ENCODE data around the gene DEK.
"Not testable (repeated sequence)": the region's sequence is repeated elsewhere in the genome, so short reads cannot be mapped to it uniquely, and the experiment has no call there.

Gene DEK

GRCh38 chr6:18240230-18240629, 24.1 kb downstream of the DEK start:
- DNase-seq (ENCODE audit: low read depth): no peak

- DNase-seq (ENCODE audit: low read depth): no peak
Observed at GRCh38 chr6:18237167-18237566, 27.2 kb downstream of the DEK start.

DNA sequence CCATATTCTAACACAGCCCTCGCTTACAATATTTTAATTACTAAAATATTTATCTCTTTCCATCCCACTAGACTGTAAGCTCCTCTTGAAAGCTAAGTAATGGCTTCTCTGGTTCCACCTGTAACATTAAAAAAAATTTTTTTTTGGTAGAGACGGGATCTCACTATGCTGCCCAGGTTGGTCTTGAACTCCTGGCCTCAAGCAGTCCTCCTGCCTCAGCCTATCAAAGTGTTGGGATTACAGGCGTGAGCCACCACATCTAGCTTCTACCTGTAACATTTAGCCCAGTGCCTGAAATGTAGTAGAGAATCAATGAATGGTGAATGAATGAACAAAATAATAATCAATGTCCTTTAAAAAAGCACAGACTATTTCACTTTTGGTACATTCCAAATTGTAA, 28.8 kb downstream of the DEK start:
- DNase-seq (ENCODE audit: low read depth): no peak

GRCh38 chr6:18234564-18234963, 29.8 kb downstream of the DEK start:
- DNase-seq (ENCODE audit: low read depth): no peak

DNA sequence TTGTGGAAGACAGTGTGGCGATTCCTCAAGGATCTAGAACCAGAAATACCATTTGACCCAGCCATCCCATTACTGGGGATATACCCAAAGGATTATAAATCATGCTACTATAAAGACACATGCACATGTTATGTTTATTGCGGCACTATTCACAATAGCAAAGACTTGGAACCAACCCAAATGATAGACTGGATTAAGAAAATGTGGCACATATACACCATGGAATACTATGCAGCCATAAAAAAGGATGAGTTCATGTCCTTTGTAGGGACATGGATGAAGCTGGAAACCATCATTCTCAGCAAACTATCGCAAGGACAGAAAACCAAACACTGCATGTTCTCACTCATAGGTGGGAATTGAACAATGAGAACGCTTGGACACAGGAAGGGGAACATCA, 30.6 kb downstream of the DEK start:
- not testable (repeated sequence) for DNase-seq (ENCODE audit: low read depth)

DNA sequence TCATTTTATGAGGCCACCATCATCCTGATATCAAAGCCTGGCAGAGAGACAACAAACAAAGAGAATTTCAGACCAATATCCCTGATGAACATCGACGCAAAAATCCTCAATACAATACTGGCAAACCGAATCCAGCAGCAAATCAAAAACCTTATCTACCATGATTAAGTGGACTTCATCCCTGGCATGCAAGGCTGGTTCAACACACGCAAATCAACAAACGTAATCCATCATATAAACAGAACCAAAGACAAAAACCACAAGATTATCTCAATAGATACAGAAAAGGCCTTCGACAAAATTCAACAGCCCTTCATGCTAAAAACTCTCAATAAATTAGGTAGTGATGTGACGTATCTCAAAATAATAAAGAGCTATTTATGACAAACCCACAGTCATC, 32.5 kb downstream of the DEK start:
- not testable (repeated sequence) for DNase-seq (ENCODE audit: low read depth)

- not testable (repeated sequence) for DNase-seq (ENCODE audit: low read depth)
Observed at GRCh38 chr6:18228590-18228989, 35.7 kb downstream of the DEK start.

DNA sequence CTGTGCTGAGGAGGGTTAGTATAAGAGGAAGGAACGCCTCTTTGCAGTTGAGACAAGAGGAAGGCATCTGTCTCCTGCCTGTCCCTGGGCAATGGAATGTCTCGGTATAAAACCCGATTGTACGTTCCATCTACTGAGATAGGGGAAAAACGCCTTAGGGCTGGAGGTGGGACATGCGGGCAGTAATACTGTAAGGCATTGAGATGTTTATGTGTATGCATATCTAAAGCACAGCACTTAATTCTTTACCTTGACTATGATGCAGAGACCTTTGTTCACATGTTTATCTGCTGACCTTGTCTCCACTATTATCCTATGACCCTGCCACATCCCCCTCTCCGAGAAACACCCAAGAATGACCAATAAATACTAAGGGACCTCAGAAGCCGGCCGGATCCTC, 37.2 kb downstream of the DEK start:
- not testable (repeated sequence) for DNase-seq (ENCODE audit: low read depth)

DNA sequence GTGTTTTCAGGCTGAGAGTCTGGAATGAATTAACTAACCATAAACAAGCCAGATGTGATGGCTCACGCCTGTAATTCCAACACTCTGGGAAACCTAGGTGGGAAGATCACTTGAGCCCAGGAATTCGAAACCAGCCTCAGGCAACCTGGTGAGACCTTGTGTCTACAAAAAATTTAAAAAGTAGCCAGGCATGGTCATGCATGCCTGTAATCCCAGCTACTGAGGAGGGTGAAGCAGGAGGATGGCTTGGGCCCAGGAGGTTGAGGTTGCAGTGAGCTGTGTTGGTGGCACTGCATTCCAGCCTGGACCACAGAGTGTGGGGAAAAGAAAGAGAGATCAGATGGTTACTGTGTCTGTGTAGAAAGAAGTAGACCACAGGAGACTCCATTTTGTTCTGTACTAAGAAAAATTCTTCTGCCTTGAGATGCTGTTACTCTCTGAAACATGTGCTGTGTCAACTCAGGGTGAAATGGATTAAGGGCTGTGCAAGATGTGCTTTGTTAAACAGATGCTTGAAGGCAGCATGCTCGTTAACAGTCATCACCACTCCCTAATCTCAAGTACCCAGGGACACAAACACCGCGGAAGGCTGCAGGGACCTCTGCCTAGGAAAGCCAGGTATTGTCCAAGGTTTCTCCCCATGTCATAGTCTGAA, 37.8 kb downstream of the DEK start:
- DNase-seq (ENCODE audit: low read depth): not testable (repeated sequence)

GRCh38 chr6:18221288-18221615, 43.1 kb downstream of the DEK start:
- no peak for DNase-seq (ENCODE audit: low read depth)

DNA sequence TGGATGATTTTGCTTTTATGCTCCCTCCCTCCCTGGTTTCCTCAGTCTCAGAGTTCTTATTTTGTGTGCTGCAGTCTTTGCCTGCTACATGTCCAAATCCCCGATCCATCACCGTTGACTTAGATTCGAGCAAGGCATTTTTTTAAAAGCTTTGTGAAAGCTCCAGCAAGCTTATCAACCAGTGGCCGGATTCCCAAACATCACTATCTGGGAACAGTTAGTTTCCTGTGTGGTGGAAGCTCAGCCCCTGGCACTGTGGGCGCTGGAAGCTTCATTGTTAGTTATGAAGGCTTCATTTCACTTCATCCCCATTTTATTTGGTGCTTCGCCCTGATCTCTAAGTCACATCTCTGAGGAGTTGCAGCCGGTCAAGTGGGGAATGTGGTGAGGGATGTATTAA, 44.7 kb downstream of the DEK start:
- DNase-seq (ENCODE audit: low read depth): no peak

DNA sequence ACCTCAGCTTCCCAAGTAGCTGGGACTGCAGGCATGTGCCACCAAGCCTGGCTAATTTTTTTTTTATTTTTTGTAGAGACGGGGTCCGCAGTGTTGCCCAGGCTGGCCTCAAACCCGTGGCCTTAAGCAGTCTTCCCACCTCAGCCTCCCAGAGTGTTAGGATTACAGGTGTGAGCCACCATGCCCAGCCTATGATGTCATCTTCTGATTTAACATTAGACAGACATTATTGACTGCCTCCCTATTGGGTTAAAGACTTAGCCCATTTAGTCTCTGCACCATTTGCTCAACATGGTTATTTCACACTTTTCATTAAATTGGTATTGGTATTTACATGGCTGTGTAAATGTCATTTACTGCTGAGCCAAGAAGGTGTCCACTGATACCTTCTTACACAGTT, 46.1 kb downstream of the DEK start:
- no peak for DNase-seq (ENCODE audit: low read depth)

- peak; percentile 88 for DNase-seq (ENCODE audit: low read depth)
Observed at GRCh38 chr6:18216411-18216810, 47.9 kb downstream of the DEK start.

GRCh38 chr6:18215436-18215835, 48.9 kb downstream of the DEK start:
- no peak for DNase-seq (ENCODE audit: low read depth)

DNA sequence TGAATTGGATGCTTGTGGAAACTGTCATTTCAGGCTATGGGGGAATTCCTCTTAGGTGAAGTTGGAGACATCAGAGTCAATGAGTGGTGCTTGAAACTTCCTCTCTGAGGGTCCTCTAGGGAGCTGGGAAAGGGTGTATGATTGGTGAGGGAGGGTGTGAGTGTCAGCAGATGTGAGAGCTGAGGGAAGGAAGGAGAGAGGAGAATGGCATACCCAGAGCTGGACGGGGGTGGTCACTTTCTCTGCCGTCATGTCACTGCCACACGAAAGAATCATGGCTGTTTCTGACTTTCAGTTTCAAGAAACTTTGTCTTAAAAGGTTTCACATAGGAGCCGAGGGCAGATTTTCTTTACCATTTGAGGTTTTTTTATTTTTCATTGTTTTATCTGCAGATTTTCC, 50.3 kb downstream of the DEK start:
- no peak for DNase-seq (ENCODE audit: low read depth)

DNA sequence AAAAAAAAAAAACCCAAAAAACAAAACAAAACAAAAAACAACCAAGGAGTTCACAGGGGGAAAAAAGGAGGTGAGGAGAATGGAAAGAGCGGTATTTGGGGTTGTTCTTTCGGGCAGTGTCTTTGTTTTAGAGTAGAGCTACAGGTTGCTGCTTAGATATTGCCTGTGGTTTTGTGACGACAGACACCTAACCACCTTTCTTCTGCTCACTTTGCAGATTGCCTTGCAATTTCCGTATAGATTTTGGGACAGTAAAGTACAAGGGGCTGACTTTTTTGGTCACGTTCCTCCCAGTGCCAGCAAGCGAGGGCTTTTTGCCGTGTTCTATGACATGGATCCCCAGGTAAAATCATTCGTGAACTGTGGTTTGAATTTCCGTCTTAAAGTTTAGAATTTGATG, 50.9 kb downstream of the DEK start:
- no peak for DNase-seq (ENCODE audit: low read depth)

DNA sequence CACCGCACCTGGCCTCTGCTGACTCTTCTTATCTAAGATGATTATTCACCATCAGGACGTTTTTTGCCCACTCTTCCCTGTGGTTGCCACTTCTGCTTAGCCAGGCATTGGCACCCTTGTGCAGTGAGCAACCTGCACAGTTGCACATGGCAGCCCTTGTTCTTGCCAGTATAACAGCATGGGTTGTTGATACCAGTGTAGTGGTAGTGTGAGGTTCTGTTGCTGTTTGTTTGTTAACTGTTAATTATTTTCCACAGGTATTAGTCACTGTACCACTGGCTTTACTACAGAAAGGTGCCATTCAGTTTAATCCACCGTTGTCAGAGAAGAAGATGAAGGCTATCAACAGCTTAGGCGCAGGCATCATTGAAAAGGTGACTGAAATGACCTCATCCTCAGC, 52.1 kb downstream of the DEK start:
- no peak for DNase-seq (ENCODE audit: low read depth)

- DNase-seq (ENCODE audit: low read depth): no peak
Observed at GRCh38 chr6:18211338-18211737, 53.0 kb downstream of the DEK start.

DNA sequence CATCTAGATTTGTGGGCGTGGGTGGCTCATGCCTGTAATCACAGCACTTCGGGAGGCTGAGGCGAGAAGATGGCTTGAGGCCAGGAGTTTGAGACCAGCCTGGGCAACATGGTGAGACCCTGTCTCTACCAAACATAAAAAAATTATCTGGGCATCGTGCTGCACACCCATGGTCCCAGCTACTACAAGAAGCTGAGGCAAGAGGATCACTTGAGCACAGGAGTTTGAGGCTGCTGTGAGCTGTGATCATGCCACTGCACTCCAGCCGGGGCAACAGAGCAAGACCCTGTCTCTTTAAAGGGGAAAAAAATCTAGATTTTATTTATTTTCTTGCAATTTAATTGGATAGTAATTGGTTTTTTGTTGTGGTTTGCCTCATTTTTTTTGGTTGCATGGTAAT, 53.6 kb downstream of the DEK start:
- no peak for DNase-seq (ENCODE audit: low read depth)

- no peak for DNase-seq (ENCODE audit: low read depth)
Observed at GRCh38 chr6:18209539-18210197, 54.7 kb downstream of the DEK start.

- not testable (repeated sequence) for DNase-seq (ENCODE audit: low read depth)
Observed at GRCh38 chr6:18208778-18209177, 55.6 kb downstream of the DEK start.

GRCh38 chr6:18207949-18208348, 56.4 kb downstream of the DEK start:
- no peak for DNase-seq (ENCODE audit: low read depth)

DNA sequence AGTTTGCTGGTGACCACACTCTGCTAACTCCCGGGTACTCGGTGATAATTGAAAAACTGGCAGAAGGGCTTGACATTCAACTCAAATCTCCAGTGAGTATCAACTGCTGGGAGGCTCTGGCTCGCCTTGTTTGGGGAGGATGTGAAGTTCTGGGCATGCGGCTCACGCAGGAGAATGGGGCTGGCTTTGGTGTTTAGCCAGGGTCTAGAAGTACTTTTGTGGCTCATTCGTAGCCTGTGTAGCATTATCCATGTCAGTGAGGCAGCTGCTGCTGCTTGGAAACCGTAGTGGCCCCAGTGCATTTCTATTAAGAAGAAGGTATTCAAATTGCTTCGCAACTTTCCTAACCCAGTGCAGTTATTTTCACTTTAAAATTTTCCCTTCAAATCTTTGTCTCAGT, 56.9 kb downstream of the DEK start:
- no peak for DNase-seq (ENCODE audit: low read depth)

GRCh38 chr6:18206591-18206990, 57.7 kb downstream of the DEK start:
- DNase-seq (ENCODE audit: low read depth): no peak
